ENCODE data around the gene CSPG4.

DNA sequence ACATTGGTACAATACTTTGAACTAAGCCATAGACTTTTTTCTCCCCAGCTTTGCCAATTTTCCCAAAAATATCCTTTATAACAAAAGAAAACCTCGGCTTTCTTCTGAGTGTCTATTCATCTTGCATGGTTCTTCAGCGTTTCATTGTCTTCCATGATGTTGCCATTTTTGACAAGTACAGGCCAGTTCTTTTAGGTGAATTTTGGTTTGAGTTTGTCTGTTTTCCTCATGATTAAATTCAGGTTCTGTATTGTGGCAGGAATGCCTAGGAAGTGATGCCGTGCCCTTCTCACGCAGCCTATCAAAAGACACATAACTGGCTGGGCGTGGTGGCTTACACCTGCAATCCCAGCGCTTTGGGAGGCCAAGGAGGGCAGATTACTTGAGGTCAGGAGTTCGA lies 7.6 kb upstream of the CSPG4 start:
- TF ChIP-seq, protein P1, sequence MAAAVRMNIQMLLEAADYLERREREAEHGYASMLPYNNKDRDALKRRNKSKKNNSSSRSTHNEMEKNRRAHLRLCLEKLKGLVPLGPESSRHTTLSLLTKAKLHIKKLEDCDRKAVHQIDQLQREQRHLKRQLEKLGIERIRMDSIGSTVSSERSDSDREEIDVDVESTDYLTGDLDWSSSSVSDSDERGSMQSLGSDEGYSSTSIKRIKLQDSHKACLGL (CRISPR knock-in tag; IDR thresholded peaks at IDR 0.05) = no peak
- TF ChIP-seq ZNF577 (CRISPR knock-in tag; IDR thresholded peaks at IDR 0.05; ENCODE audit: borderline replicate concordance, low read depth) (no peak), ESRRA (CRISPR knock-in tag; IDR thresholded peaks at IDR 0.05; ENCODE audit: low read depth) (no peak), ZNF644 (CRISPR knock-in tag; IDR thresholded peaks at IDR 0.05; ENCODE audit: low read depth) (no peak), ZNF441 (CRISPR knock-in tag; IDR thresholded peaks at IDR 0.05; ENCODE audit: borderline replicate concordance) (no peak), RFX5 (IDR thresholded peaks at IDR 0.05; ENCODE audit: low read depth, low read length) (no peak)

Data from HepG2 (cell line).